H9 (cell line): Measurements from ENCODE around the gene ACOT6. TPM values are rescaled to one million over a fixed set of nuclear protein-coding genes. Genes with fewer than 3 reads are reported as not detected.

Experiments used
- DNase-seq: peaks from one replicate; pipeline ENCODE4 v3.0.0-alpha.2; 2017
- H2AFZ ChIP-seq: one replicate; pipeline ENCODE4 v1.6.1; 2013; ENCODE audit warnings: mild to moderate bottlenecking, low read length, control low read depth, moderate library complexity
- H2AK5ac ChIP-seq: 2 replicates; pipeline ENCODE4 v1.6.1; 2013; ENCODE audit warnings: low read length, control low read depth, mixed read lengths; ENCODE audit not compliant: insufficient read length
- H2BK120ac ChIP-seq: one replicate; pipeline ENCODE4 v1.6.1; 2013; ENCODE audit warnings: low read depth, mild to moderate bottlenecking, low read length, control low read depth, inconsistent platforms; ENCODE audit not compliant: poor library complexity, severe bottlenecking
- H2BK12ac ChIP-seq: 2 replicates; pipeline ENCODE4 v1.6.1; 2013; ENCODE audit warnings: low read length, control low read depth, mixed read lengths, low read depth; ENCODE audit not compliant: insufficient read length
- H2BK15ac ChIP-seq: 2 replicates; pipeline ENCODE4 v1.6.1; 2013; ENCODE audit warnings: low read depth, low read length, control low read depth
- H2BK20ac ChIP-seq: one replicate; pipeline ENCODE4 v1.6.1; 2013; ENCODE audit warnings: low read depth, mild to moderate bottlenecking, low read length, control low read depth, inconsistent platforms; ENCODE audit not compliant: poor library complexity, severe bottlenecking
- H2BK5ac ChIP-seq: 2 replicates; pipeline ENCODE4 v1.6.1; 2013; ENCODE audit warnings: low read length, control low read depth, mixed read lengths; ENCODE audit not compliant: insufficient read length
- H3K14ac ChIP-seq: 2 replicates; pipeline ENCODE4 v1.6.1; 2013; ENCODE audit warnings: low read length, control low read depth; ENCODE audit not compliant: insufficient read depth
- H3K18ac ChIP-seq: 2 replicates; pipeline ENCODE4 v1.6.1; 2013; ENCODE audit warnings: low read depth, mild to moderate bottlenecking, mixed read lengths, low read length, control low read depth; ENCODE audit not compliant: insufficient read length
- H3K23ac ChIP-seq: 2 replicates; pipeline ENCODE4 v1.6.1; 2013; ENCODE audit warnings: low read length, control low read depth, mixed read lengths, low read depth; ENCODE audit not compliant: insufficient read length
- H3K23me2 ChIP-seq: 2 replicates; pipeline ENCODE4 v1.6.1; 2013; ENCODE audit warnings: low read depth, mild to moderate bottlenecking, mixed read lengths, low read length, control low read depth; ENCODE audit not compliant: insufficient read length, poor library complexity, severe bottlenecking
- H3K27ac ChIP-seq: 2 replicates; pipeline ENCODE4 v1.5.1; 2013; ENCODE audit warnings: low read length, control low read depth, mixed read lengths, low read depth; ENCODE audit not compliant: insufficient read length
- H3K27me3 ChIP-seq: 2 replicates; pipeline ENCODE4 v1.6.1; 2013; ENCODE audit warnings: low read length, control low read depth, inconsistent platforms; ENCODE audit not compliant: insufficient read depth
- H3K4ac ChIP-seq: 2 replicates; pipeline ENCODE4 v1.6.1; 2013; ENCODE audit warnings: low read depth, mild to moderate bottlenecking, control low read depth, inconsistent platforms, low read length, moderate library complexity
- H3K4me1 ChIP-seq: 2 replicates; pipeline ENCODE4 v1.6.1; 2013; ENCODE audit warnings: low read length, control low read depth, inconsistent platforms; ENCODE audit not compliant: insufficient read depth
- H3K4me2 ChIP-seq: 2 replicates; pipeline ENCODE4 v1.6.1; 2013; ENCODE audit warnings: low read length, control low read depth, mixed read lengths; ENCODE audit not compliant: insufficient read length, insufficient read depth
- H3K56ac ChIP-seq: 2 replicates; pipeline ENCODE4 v1.6.1; 2013; ENCODE audit warnings: low read depth, mild to moderate bottlenecking, mixed read lengths, low read length, control low read depth; ENCODE audit not compliant: insufficient read length
- H3K79me1 ChIP-seq: 2 replicates; pipeline ENCODE4 v1.6.1; 2013; ENCODE audit warnings: low read depth, mild to moderate bottlenecking, moderate library complexity, low read length, control low read depth, inconsistent platforms; ENCODE audit not compliant: insufficient read depth, poor library complexity, severe bottlenecking
- H3K79me2 ChIP-seq: 2 replicates; pipeline ENCODE4 v1.6.1; 2013; ENCODE audit warnings: low read length, control low read depth, inconsistent platforms; ENCODE audit not compliant: insufficient read depth
- H3K9ac ChIP-seq: 2 replicates; pipeline ENCODE4 v1.6.1; 2013; ENCODE audit warnings: low read length, control low read depth, mixed read lengths; ENCODE audit not compliant: insufficient read length; ENCODE audit errors: extremely low read depth
- H3K9me3 ChIP-seq: one replicate; pipeline ENCODE4 v1.6.1; 2013; ENCODE audit warnings: low read depth, low read length, inconsistent platforms; ENCODE audit not compliant: control insufficient read depth
- H3T11ph ChIP-seq: one replicate; pipeline ENCODE4 v1.6.1; 2013; ENCODE audit warnings: mild to moderate bottlenecking, low read length, control low read depth, inconsistent platforms
- H4K20me1 ChIP-seq: one replicate; pipeline ENCODE4 v1.6.1; 2013; ENCODE audit not compliant: control insufficient read depth, insufficient read length, insufficient read depth
- H4K5ac ChIP-seq: 2 replicates; pipeline ENCODE4 v1.6.1; 2013; ENCODE audit warnings: low read depth, mild to moderate bottlenecking, mixed read lengths, low read length, control low read depth; ENCODE audit not compliant: insufficient read length
- H4K8ac ChIP-seq: replicated peaks from 2 replicates; pipeline ENCODE4 v1.6.1; 2013; ENCODE audit warnings: low read length, control low read depth, mixed read lengths, low read depth; ENCODE audit not compliant: insufficient read length
- H4K91ac ChIP-seq: 2 replicates; pipeline ENCODE4 v1.6.1; 2013; ENCODE audit warnings: low read depth, mild to moderate bottlenecking, moderate library complexity, mixed read lengths, low read length, control low read depth; ENCODE audit not compliant: insufficient read length
- H3K27ac Mint-ChIP-seq, 3 experiments: 2 replicates in 2 of 3; 3 replicates in 1 of 3; pipeline ENCODE4 v1.8.0; 2020 to 2021; ENCODE audit warnings: mixed read lengths in 3 of 3, mild to moderate bottlenecking in 1 of 3, moderate library complexity in 1 of 3
- H3K27me3 Mint-ChIP-seq: 2 replicates; pipeline ENCODE4 v1.8.0; 2021; ENCODE audit warnings: low read depth, mild to moderate bottlenecking, moderate library complexity, mixed read lengths
- H3K36me3 Mint-ChIP-seq, 3 experiments: 2 replicates in 2 of 3; 3 replicates in 1 of 3; pipeline ENCODE4 v1.8.0; 2020 to 2021; ENCODE audit warnings: low read depth in 3 of 3, mixed read lengths in 3 of 3; ENCODE audit not compliant: insufficient read depth in 1 of 3
- H3K4me1 Mint-ChIP-seq, 2 experiments: 2 replicates each; pipeline ENCODE4 v1.8.0; 2020; ENCODE audit warnings: mixed read lengths in 2 of 2
- H3K4me3 Mint-ChIP-seq, 2 experiments: 2 replicates in 1 of 2; 3 replicates in 1 of 2; pipeline ENCODE4 v1.8.0; 2020 to 2021; ENCODE audit warnings: mild to moderate bottlenecking in 2 of 2, mixed read lengths in 2 of 2, moderate library complexity in 1 of 2
- H3K9me3 Mint-ChIP-seq, 2 experiments: 2 replicates in 1 of 2; 3 replicates in 1 of 2; pipeline ENCODE4 v1.8.0; 2020; ENCODE audit warnings: mild to moderate bottlenecking in 2 of 2, mixed read lengths in 2 of 2, moderate library complexity in 1 of 2
- WGBS: extraction: QIAGEN DNeasy Blood & Tissue Kit; methylation state at CpG from one replicate; pipeline ENCODE4 v1.1.7; 2013; ENCODE audit warnings: missing lambda C conversion rate, low lambda C conversion rate, mixed read lengths; ENCODE audit not compliant: insufficient read length; ENCODE audit errors: extremely low coverage; 5-methylcytosine and 5-hydroxymethylcytosine counted together
- total RNA-seq: library from RNA; stranded (reverse); gene quantifications from 2 replicates; pipeline ENCODE4 v1.2.1, GENCODE V29; 2021
- TF ChIP-seq, protein P1 (sequence below): fragments of 200-600 bp; sonication (generic); conservative IDR thresholded peaks from 3 replicates; pipeline ENCODE4 v1.8.0; 2021; ENCODE audit warnings: antibody characterized with exemption, mild to moderate bottlenecking

Gene ACOT6
- total RNA-seq, 1 experiment from 2014 or later = not detected

DNA sequence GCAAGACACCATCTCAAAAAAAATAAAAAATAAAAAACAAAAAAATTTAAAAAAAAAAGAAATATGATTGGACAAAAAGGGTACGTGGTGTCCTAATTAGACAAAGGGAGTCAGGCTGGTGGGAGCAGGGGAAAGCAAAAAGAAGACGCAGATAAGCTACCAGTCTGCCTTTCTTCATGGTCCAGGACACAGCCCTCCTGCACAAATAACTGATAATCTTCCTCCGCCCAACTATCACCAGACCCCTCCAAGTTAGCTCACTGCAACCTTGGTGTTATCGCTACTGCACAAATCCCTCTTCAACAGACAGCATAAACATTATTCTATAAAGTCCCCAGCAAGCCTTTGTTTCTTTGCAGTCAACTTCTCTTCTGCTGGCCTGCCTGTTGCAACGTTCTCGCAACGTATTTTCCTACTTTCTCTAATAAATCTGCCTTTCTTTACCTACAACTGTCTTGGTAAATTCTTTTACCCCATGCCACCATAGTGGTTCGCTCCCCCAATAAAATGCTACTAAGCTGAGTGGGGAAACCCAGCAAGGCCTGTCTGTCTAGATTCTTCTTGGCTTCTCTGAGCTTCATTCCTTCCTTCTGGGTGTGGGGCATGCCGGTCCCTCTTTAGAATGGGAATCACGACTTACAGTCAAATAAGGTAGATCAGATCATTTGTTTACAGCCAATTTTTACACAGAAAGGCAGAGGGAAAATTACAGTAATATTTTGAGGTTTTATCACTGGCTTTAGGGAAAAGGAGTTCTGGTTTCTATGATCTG, 17.9 kb downstream of the ACOT6 start:
- no CpG with 5 or more reads among the region's 10 CpGs for WGBS
- Histone ChIP-seq H2AFZ (no peak overlapping the region), H3K9ac (no peak overlapping the region), H3K23ac (no peak overlapping the region), H2BK15ac (no peak overlapping the region), H3K79me2 (no peaks in the 10 kb centered on the region), H3K14ac (no peak overlapping the region), H2BK5ac (no peak overlapping the region), H2AK5ac (no peak overlapping the region), H3K79me1 (no peaks in the 10 kb centered on the region), H2BK120ac (no peak overlapping the region), H4K8ac (no peak overlapping the region), H3K4me2 (no peak overlapping the region), H3K27me3 (no peaks in the 10 kb centered on the region), H3K4ac (no peak overlapping the region), H3K4me1 (peaks cover 3% of the 10 kb centered on the region; the same call in 1 of the 2 replicates), H3K27ac (no peak overlapping the region), H3T11ph (no peak overlapping the region), H2BK20ac (no peak overlapping the region), H2BK12ac (no peak overlapping the region), H3K18ac (no peak overlapping the region), H3K23me2 (peaks cover 14% of the 10 kb centered on the region), H4K5ac (no peak overlapping the region), H4K20me1 (no peaks in the 10 kb centered on the region), H3K56ac (no peak overlapping the region), H4K91ac (no peak overlapping the region), H3K9me3 (no peaks in the 10 kb centered on the region)
- TF ChIP-seq, protein P1, sequence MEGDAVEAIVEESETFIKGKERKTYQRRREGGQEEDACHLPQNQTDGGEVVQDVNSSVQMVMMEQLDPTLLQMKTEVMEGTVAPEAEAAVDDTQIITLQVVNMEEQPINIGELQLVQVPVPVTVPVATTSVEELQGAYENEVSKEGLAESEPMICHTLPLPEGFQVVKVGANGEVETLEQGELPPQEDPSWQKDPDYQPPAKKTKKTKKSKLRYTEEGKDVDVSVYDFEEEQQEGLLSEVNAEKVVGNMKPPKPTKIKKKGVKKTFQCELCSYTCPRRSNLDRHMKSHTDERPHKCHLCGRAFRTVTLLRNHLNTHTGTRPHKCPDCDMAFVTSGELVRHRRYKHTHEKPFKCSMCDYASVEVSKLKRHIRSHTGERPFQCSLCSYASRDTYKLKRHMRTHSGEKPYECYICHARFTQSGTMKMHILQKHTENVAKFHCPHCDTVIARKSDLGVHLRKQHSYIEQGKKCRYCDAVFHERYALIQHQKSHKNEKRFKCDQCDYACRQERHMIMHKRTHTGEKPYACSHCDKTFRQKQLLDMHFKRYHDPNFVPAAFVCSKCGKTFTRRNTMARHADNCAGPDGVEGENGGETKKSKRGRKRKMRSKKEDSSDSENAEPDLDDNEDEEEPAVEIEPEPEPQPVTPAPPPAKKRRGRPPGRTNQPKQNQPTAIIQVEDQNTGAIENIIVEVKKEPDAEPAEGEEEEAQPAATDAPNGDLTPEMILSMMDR = no peak
- no peak for DNase-seq
- H3K36me3 Mint-ChIP-seq = no peaks in the 10 kb centered on the region
- no peaks in the 10 kb centered on the region for H3K9me3 Mint-ChIP-seq
- no peak overlapping the region for H3K27ac Mint-ChIP-seq
- H3K4me1 Mint-ChIP-seq = peaks cover 4 to 10% of the 10 kb centered on the region in 2 experiments
- no peaks in the 10 kb centered on the region for H3K27me3 Mint-ChIP-seq
- no peak overlapping the region for H3K4me3 Mint-ChIP-seq
